Stomach (tissue), 9 donors: ENCODE measurements around the gene ADNP. TPM values are rescaled to one million over a fixed set of nuclear protein-coding genes. Genes with fewer than 3 reads are reported as not detected.

ENCODE experiments used
- DNase-seq, 2 donors: peaks; one replicate each; pipeline versions ENCODE4 v3.0.0 to v3.0.0-alpha.2; 2013 to 2019
- H3K27ac ChIP-seq, 5 donors: fragments of 200-600 bp in 4 of 5; sonication (generic) in 4 of 5; one replicate each; pipeline ENCODE4 v1.5.1; 2013 to 2019; ENCODE audit warnings: mild to moderate bottlenecking in 1 of 5, moderate library complexity in 1 of 5
- H3K27me3 ChIP-seq, 3 donors: fragments of 200-600 bp; sonication (generic); one replicate each; pipeline ENCODE4 v1.5.1; 2017 to 2019; ENCODE audit warnings: mixed run types in 1 of 3
- H3K36me3 ChIP-seq, 4 donors: fragments of 200-600 bp; sonication (generic); 1 replicate in 3 of 4; 2 replicates in 1 of 4; pipeline ENCODE4 v1.5.1; 2016 to 2019
- H3K4me1 ChIP-seq, 4 donors: fragments of 200-600 bp; sonication (generic); one replicate each; pipeline ENCODE4 v1.5.1; 2016 to 2019
- H3K4me3 ChIP-seq, 4 donors: fragments of 200-600 bp; sonication (generic) in 3 of 4; one replicate each; pipeline ENCODE4 v1.5.1; 2016 to 2019; ENCODE audit warnings: mild to moderate bottlenecking in 1 of 4
- H3K9me3 ChIP-seq, 4 donors: fragments of 200-600 bp; sonication (generic); one replicate each; pipeline ENCODE4 v1.5.1; 2016 to 2019
- CTCF ChIP-seq, 7 experiments: fragments of 450-650 bp in 4 of 7; fragments of 200-600 bp in 3 of 7; sonication (generic) in 3 of 7; IDR thresholded peaks; one replicate each; pipeline ENCODE4 v1.5.1; 2016 to 2019; ENCODE audit warnings: antibody characterized with exemption in 7 of 7, control low read depth in 2 of 7, mild to moderate bottlenecking in 1 of 7
- EP300 ChIP-seq: sonication (generic); formaldehyde crosslinking; IDR thresholded peaks from one replicate; pipeline ENCODE4 v1.6.1; 2017; ENCODE audit warnings: antibody characterized with exemption
- POLR2A ChIP-seq, 4 donors: fragments of 450-650 bp; IDR thresholded peaks; one replicate each; pipeline ENCODE4 v1.6.1; 2016; ENCODE audit warnings: antibody characterized with exemption in 4 of 4, control low read depth in 2 of 4, mild to moderate bottlenecking in 1 of 4, moderate library complexity in 1 of 4
- POLR2AphosphoS5 ChIP-seq, 3 donors: sonication (generic); formaldehyde crosslinking; IDR thresholded peaks; one replicate each; pipeline ENCODE4 v1.6.1; 2016; ENCODE audit warnings: antibody characterized with exemption in 3 of 3
- WGBS, 5 donors: extraction: QIAGEN DNeasy Blood & Tissue Kit in 3 of 5; methylation state at CpG; one replicate each; pipeline versions ENCODE4 v1.1.5 to v1.1.7; 2013 to 2018; 5-methylcytosine and 5-hydroxymethylcytosine counted together
- intact Hi-C: fragments of 100-400 bp; cut with DNase I; formaldehyde crosslinking; loops from one replicate; pipeline ENCODE4 v1.15.1; 2023; ENCODE audit warnings: low total_unique reads
- polyA plus RNA-seq, 3 donors: library from polyadenylated mRNA; stranded (reverse); fragments of 200-250 nt; gene quantifications; one replicate each; pipeline ENCODE4 v1.2.3, GENCODE V29; 2013
- total RNA-seq, 5 donors: library from RNA; depleted of rRNA; stranded (reverse); fragments of >200 nt; gene quantifications; one replicate each; pipeline versions ENCODE4 v1.1.0 to v1.2.3, GENCODE V29; 2014 to 2016
- donor health status: healthy with polysubstance abuse.
- donor health status: Bipolar disorder and iron deficiency.
- donor health status: healthy.

ADNP gene
- total and polyA plus RNA-seq, 8 donors, result 19.9 to 67.4 (median 48.5) TPM

- Histone ChIP-seq H3K4me1 (peaks cover 0 to 16% (median 9%) of the 10 kb centered on the region in 4 donors), H3K4me3 (no peak overlapping the region), H3K36me3 (no peaks in the 10 kb centered on the region), H3K9me3 (no peaks in the 10 kb centered on the region), H3K27me3 (no peaks in the 10 kb centered on the region), H3K27ac (no peak overlapping the region)
- WGBS, 5 donors, result 73 to 85% (median 79%) methylated on average over 3 to 5 of the region's 5 CpGs
- DNase-seq, result no peak
- intact Hi-C loops, result no loop called here
- no peak for TF ChIP-seq POLR2AphosphoS5 (IDR thresholded peaks at IDR 0.05)
- no peak for TF ChIP-seq EP300
- TF ChIP-seq POLR2A (IDR thresholded peaks at IDR 0.05), result no peak
- TF ChIP-seq CTCF (IDR thresholded peaks at IDR 0.05), result no peak
Measured at GRCh38 chr20:50856475-50857041, 74.7 kb downstream of the ADNP start.

- H3K27ac ChIP-seq, result no peak overlapping the region
- H3K27me3 ChIP-seq, result no peaks in the 10 kb centered on the region
- intact Hi-C loops, result no loop called here
- H3K4me1 ChIP-seq, result peaks cover 0 to 16% (median 11%) of the 10 kb centered on the region in 4 donors
- WGBS, 5 donors, result 50 to 57% (median 56%) methylated on average over 23 of the region's 23 CpGs
- no peaks in the 10 kb centered on the region for H3K36me3 ChIP-seq
- H3K9me3 ChIP-seq, result no peaks in the 10 kb centered on the region
- H3K4me3 ChIP-seq, result no peak overlapping the region
- peak; percentile 50 to 59 for DNase-seq
- TF ChIP-seq CTCF (IDR thresholded peaks at IDR 0.05) (no peak), EP300 (no peak), POLR2A (IDR thresholded peaks at IDR 0.05) (no peak), POLR2AphosphoS5 (IDR thresholded peaks at IDR 0.05) (no peak)
Measured at GRCh38 chr20:50855498-50856474, 75.5 kb downstream of the ADNP start.

- Histone ChIP-seq H3K4me1 (peaks cover 0 to 18% (median 12%) of the 10 kb centered on the region in 4 donors), H3K27me3 (no peaks in the 10 kb centered on the region), H3K36me3 (no peaks in the 10 kb centered on the region), H3K4me3 (no peak overlapping the region), H3K9me3 (no peaks in the 10 kb centered on the region), H3K27ac (no peak overlapping the region)
- TF ChIP-seq POLR2AphosphoS5 (IDR thresholded peaks at IDR 0.05), result no peak
- TF ChIP-seq CTCF (IDR thresholded peaks at IDR 0.05), result no peak
- TF ChIP-seq EP300, result no peak
- no peak for TF ChIP-seq POLR2A (IDR thresholded peaks at IDR 0.05)
- DNase-seq, result no peak
- intact Hi-C loops, result no loop called here
- 36 to 91% (median 88%) methylated on average over 12 to 18 of the region's 18 CpGs for WGBS, 5 donors
Measured at GRCh38 chr20:50854506-50855249, 76.6 kb downstream of the ADNP start.

- Histone ChIP-seq H3K27ac (no peak overlapping the region), H3K27me3 (no peaks in the 10 kb centered on the region), H3K36me3 (no peaks in the 10 kb centered on the region), H3K4me1 (peaks cover 13 to 35% (median 29%) of the 10 kb centered on the region in 4 donors), H3K4me3 (no peak overlapping the region), H3K9me3 (no peaks in the 10 kb centered on the region)
- WGBS, 5 donors, result 95 to 98% (median 96%) methylated on average over 9 of the region's 9 CpGs
- TF ChIP-seq EP300, result no peak
- TF ChIP-seq POLR2A (IDR thresholded peaks at IDR 0.05), result no peak
- no peak for TF ChIP-seq POLR2AphosphoS5 (IDR thresholded peaks at IDR 0.05)
- no peak for TF ChIP-seq CTCF (IDR thresholded peaks at IDR 0.05)
- no peak for DNase-seq
- intact Hi-C loops, result no loop called here
Measured at GRCh38 chr20:50852085-50852484, 79.2 kb downstream of the ADNP start.
